Fibroblast of the aortic adventitia (primary cell): Measurements from ENCODE around the gene ESYT2. TPM values are rescaled to one million over a fixed set of nuclear protein-coding genes. Genes with fewer than 3 reads are reported as not detected.

Source experiments
- DNase-seq: peaks from one replicate; pipeline ENCODE4 v3.0.0-alpha.2; 2010; ENCODE audit warnings: low read depth
- H3K4me3 ChIP-seq: 2 replicates; pipeline ENCODE4 v1.5.1; 2011; ENCODE audit warnings: low read depth, mild to moderate bottlenecking, control low read depth, low read length, moderate library complexity
- CTCF ChIP-seq: IDR thresholded peaks from 2 replicates; pipeline ENCODE4 v1.5.1; 2011; ENCODE audit warnings: mild to moderate bottlenecking, low read length, control low read depth, inconsistent platforms; ENCODE audit not compliant: insufficient read depth
- total RNA-seq: library from RNA; depleted of rRNA; stranded (reverse); fragments of >200 nt; gene quantifications from 2 replicates; pipeline ENCODE4 v1.2.3, GENCODE V29; 2012; ENCODE audit warnings: low replicate concordance

Gene ESYT2
- total RNA-seq, 1 donor: 105 TPM

DNA sequence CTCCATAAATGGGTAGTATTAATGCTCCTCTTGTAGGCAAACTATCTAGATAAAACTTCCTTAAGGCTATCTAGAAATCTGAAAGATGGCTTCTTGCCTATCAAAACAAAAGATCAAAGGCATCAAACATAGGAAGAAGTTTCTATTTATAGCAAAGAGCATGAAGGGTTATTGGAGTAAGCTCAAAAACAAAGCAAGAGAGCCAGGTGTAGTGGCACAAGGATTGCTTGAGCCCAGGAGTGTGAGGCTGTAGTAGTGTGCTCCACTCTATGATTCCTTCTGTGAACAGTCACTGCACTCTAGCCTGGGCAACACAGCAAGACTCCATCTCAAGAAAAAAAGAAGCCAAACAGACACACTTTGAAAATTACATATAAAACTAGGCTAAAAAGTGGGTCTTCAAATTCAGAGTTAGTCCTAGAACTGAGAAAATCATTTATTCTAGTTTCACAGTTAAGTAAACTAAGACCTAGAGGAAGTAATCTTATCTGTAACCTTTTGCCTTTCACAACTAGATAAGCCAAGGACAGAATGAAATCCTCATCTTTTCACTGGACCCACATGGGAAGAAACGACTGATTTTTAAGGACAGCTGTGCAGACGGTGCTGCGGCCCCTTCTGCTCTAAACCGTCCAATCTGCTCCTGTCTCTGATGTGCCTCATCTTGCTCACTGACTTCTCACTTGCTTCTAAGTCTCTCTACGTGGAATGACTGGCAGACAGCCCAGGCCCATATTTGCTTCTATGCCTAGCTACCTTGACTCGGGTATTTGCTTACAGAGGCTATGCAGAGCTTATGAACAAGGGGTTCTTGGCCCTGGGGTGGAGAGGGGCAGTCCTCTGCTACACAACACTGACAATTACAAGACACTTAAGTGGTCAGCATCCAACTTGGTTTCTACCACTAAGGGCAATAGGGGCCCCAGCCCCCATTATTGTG is 50.0 kb downstream of the ESYT2 start:
- H3K4me3 ChIP-seq: no peak overlapping the region
- no peak for DNase-seq
- no peak for TF ChIP-seq CTCF

DNA sequence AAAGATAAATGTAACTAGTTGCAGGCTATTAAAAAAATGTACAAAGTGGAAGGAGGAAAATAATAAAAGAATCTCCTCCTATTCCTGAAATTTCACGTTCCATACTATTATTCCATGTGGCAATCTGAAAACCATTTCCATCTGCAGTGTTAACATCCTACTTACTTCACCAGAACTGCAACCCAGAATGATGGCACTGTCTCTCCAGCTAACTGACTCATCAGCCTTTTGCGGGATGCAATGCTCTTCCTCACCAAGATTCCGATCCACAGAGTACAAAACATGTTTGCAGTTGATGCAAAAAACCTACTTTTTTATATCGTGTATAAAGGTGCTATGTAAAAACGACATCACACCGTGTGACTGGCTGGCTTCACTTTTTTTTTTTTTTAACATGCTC is 50.8 kb downstream of the ESYT2 start:
- TF ChIP-seq CTCF: no peak
- no peak overlapping the region for H3K4me3 ChIP-seq
- DNase-seq: no peak

DNA sequence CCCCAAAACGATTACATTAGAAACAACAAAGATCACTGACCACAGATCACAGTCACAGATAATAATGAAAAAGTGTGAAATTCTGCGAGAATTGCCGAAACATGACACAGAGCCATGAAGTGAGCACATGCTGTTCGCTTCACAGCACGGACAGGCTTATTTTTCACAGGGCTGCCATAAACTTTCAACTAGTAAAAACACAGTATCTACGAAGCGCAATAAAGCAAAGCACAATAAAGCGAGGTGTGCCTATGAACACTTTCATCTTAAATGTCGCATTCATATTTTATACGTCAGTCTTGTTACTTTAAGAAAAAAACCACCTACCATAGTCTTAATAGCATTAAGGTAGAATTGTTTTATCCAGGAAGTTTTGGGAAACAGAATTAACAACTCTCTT is 51.5 kb downstream of the ESYT2 start:
- DNase-seq: no peak
- TF ChIP-seq CTCF: no peak
- no peak overlapping the region for H3K4me3 ChIP-seq

DNA sequence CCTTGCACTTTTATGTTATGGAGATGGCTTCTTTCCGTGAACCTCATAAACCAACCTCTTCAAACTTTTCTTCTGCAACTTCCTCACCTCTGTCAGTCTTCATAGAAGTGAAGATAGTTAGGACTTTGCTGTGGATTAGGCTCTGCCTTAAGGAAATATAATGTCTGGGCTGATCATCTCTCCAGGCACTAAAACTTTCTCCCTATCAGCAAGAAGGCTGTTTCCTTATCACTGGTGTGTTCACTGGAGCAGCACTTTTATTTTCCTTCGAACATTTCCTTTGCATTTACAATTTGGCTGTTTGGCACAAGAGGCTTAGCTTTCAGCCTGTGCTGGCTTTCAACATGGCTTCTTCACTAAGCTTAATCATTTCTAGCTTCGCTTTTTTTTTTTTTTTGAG is 52.8 kb downstream of the ESYT2 start:
- DNase-seq: no peak
- H3K4me3 ChIP-seq: no peak overlapping the region
- TF ChIP-seq CTCF: no peak

DNA sequence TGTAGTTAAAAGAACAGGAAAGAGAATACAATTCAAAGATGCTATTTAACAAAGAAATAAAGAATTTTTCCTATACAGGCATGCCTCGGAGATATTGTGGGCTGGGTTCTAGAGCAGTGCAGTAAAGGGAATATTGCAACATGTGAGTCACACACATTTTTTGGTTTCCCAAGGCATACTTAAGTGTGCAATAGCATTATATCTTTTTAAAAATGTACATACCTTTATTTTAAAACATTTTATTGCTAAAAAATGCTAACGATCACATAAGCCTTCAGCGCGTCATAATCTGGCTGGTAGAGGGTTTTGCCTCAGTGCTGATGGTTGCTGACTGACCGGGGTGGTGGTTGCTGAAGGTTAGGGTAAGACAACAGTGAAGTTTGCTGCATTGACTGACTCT is 54.4 kb downstream of the ESYT2 start:
- no peak for TF ChIP-seq CTCF
- no peak overlapping the region for H3K4me3 ChIP-seq
- no peak for DNase-seq

GRCh38 chr7:158772916-158773315 is 56.4 kb downstream of the ESYT2 start:
- no peak overlapping the region for H3K4me3 ChIP-seq
- TF ChIP-seq CTCF: no peak
- no peak for DNase-seq
